HK-2 (cell line): Measurements from ENCODE around the gene SPAG16.

Experiments used
- DNase-seq: peaks from one replicate; pipeline ENCODE4 v3.0.0-alpha.2; 2018; ENCODE audit not compliant: unreplicated experiment

Gene SPAG16

DNA sequence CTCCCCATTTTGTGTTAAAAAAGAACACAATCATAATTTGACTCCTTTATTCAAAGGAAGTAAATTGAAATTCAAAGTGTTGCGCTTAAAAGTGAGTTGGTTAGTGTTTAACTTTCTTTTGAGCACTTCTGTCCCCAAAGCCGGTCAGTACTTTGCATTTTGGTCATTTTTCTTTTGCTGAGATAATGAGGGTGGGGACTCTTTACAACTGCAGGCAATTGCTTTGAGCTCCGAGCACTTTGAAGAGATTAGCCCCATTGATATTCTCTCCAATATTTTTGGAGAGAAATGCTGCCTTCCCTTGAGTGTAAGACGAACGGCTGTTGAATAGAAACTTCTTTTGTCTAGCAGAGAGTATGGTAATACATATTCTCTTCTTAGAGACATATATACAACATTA, 885.0 kb downstream of the SPAG16 start:
- no peak for DNase-seq

- no peak for DNase-seq
These were observed 885.5 kb downstream of the SPAG16 start for GRCh38 chr2:214169736-214170135.

DNA sequence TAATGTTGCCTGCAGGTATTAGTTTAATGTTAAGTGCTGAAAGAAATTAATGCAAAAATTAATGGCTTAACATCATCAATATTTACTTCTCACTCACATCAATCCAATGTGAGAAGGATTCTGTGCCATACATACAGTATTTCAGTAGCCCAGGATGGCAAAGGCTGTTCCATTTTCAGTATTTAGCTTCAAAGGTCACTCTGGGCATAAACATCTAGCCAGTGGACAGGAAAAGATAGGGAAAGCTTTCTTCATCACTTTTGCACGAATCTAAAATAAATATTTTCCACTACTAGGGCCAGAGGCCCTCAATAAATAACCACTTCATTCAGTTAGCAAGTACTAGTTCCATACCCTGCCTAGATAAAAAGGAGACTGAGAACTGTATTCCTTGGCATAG, 890.3 kb downstream of the SPAG16 start:
- DNase-seq = no peak

- no peak for DNase-seq
These were observed 895.8 kb downstream of the SPAG16 start for GRCh38 chr2:214180071-214180470.

DNA sequence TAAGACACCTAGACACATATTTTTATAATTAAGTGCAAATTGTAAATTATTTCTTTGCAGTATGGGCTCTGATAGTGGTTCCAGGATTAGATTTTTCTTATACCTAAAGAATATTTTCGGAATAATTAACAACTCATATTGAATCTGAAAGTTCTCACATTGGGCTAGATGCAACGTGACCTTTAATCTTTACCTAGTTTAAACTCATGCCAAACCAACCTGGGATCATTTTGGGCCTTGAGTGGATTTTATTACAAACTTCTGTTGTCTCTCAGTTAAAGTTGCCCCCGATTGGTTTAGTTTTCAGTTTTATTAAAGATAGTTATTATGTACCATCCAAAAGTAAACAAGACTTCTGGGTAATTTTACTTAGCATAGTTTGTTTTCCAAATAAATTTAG, 896.4 kb downstream of the SPAG16 start:
- DNase-seq = no peak

DNA sequence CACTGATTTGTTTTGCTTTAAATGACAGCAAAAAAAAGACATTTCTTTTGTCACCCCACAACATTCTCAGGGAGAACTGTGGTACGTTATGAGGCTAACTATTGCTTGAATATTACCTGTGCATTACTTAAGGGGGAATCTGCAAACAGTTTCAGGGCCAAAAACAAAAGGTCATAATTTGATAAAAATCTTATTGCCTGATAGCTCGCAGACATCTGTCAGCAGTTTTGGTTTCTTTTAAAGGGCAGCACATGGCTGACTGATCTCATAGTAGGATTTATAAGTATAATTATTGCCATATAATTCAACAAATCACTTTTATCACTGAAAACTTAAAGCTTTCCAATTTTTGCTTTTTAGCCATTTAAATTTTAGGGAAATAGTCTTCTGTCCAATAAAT, 900.2 kb downstream of the SPAG16 start:
- no peak for DNase-seq

GRCh38 chr2:214185546-214185945, 901.3 kb downstream of the SPAG16 start:
- no peak for DNase-seq

GRCh38 chr2:214192711-214193110, 908.4 kb downstream of the SPAG16 start:
- DNase-seq = no peak

DNA sequence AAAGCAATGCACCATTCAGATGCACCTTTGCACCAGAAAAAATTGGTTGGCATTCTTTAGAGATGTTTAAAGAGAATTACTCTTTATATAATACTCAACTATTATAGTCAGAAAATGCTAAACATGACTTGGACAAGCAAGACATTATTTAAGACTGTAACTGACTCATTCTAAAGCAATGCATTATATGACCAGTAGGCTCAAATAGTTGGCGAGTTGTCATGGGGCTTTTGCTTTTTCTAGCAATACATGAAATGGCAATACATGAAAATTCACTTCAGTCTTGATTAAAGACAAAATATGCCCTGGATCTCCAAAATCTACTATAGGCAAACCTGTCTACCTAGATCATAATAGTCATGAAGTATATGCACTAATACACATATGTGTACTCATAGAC, 909.7 kb downstream of the SPAG16 start:
- no peak for DNase-seq

- no peak for DNase-seq
These were observed 912.0 kb downstream of the SPAG16 start for GRCh38 chr2:214196260-214196659.

DNA sequence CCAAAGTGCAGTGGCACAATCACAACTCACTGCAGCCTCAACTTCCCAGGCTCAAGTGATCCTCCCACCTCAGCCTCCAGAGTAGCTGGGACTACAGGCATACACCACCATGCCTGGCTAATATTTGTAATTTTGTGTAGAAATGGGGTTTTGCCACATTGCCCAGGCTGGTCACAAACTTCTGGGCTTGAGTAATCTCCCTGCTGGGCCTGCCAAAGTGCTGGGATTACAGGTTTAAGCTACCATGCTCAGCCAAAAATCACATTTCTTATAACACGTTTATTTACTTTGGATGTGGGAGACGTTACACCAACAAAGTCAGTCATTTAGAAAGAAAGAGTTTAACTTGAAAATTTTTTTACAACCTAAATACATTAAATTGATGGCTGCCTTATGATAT, 917.6 kb downstream of the SPAG16 start:
- no peak for DNase-seq

GRCh38 chr2:214203214-214203613, 919.0 kb downstream of the SPAG16 start:
- DNase-seq = no peak

DNA sequence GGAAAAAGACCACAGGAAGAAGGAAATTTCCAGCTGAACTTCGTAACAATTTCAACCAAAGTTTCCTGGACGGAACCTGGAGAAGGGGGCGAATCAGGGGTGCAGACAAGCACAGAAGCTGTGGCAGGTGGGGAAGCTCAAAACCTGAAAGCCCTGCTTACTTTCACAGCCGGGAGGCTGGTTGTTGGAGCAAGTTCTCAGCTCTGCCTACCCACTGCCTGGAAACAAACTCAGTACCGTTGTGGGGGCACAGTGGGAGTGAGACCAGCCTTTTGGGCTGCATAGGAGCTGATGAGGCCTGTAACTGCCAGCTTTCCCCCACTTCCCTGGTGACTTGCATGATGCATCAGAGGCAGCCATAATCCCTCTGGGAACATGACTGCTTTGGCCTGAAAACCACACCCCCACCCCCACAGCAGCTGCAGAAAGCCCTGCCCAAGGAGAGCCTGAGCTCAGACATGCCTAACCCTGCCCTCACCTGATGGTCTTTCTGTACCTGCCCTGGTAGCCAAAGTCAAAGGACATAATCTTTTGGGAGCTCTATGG, 919.6 kb downstream of the SPAG16 start:
- no peak for DNase-seq

GRCh38 chr2:214215107-214215506, 930.8 kb downstream of the SPAG16 start:
- no peak for DNase-seq

DNA sequence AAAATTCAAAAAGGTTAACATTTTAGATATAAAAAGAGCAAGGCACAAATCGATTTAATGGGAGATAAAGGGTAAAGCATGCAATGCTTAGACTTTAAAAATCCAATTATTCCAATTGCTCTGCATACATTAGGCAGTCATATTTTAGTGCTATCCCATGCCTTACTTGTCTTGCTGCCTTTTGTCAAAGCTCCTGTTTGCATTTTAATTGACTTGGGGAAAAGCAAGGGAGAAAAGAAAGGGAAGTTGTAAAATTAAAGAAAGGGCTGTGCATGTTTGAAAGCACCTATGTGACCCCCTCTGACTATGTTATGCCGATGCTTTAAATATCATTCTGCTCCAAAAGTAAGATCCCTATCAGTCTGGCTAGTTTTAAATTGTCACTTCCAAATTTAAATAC, 932.9 kb downstream of the SPAG16 start:
- DNase-seq = no peak

- no peak for DNase-seq
These were observed 933.3 kb downstream of the SPAG16 start for GRCh38 chr2:214217599-214217998.

DNA sequence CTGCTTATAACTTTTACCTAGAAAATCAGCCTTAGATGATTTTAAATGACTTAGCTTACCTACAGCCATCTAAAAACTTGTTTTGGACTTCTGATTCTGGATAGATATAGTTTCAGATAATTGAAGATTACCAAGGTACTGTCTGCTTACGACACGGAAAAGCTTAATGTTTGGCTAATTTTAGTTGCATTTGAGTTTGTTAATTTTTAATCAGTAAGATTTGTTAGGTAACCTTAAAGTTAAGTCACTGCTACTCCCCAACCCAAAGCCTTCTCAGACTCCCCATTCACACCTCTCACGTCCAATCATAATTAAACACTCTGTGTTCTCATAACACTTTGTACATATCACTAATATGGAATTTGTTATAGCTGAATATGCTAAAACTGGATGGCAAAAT, 936.0 kb downstream of the SPAG16 start:
- no peak for DNase-seq

- no peak for DNase-seq
These were observed 941.8 kb downstream of the SPAG16 start for GRCh38 chr2:214226061-214226460.

GRCh38 chr2:214232271-214232670, 948.0 kb downstream of the SPAG16 start:
- DNase-seq = no peak

- DNase-seq = no peak
These were observed 948.9 kb downstream of the SPAG16 start for GRCh38 chr2:214233164-214233563.

- DNase-seq = no peak
These were observed 958.5 kb downstream of the SPAG16 start for GRCh38 chr2:214242797-214243196.

- DNase-seq = no peak
These were observed 960.6 kb downstream of the SPAG16 start for GRCh38 chr2:214244847-214245246.

DNA sequence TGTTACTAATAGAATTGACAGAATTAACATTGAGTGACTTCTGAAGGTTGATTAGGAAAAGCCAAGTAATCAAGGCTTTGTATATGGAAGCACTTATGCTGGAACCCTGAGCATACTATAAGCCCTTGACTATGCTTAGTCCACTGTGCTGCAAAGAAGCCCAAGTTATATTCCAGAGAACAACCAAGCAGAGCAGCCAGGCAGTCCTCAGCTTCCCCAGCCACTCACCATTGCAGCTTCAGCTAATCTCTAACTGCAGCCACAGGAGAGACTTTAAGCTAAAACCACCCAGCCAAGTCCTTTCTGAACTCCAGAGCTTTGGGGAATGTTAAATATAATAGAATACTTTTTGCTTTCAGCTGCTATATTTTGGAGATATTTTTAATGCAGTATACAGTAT, 962.2 kb downstream of the SPAG16 start:
- no peak for DNase-seq

GRCh38 chr2:214247531-214247930, 963.3 kb downstream of the SPAG16 start:
- DNase-seq = no peak

DNA sequence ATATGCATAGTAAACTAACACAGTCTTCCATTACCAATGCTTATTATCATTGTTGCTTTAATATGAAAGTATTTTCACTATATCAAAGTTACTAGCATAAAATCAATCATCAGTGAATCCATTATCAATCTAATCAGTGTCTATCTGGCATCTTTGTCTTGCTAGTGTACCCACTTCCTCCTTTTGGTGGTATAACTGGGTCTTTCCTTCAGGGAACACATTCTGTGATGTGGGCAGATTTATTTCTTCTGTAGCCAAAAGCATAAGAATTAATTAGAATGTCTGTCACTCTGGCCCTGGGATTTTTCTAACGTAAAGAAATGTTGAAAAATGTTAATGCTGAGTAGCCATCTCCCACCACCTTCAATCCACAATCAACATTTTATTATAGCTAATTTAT, 970.8 kb downstream of the SPAG16 start:
- DNase-seq = no peak
